Measurements from ENCODE around the gene TSG101. TPM values are rescaled to one million over a fixed set of nuclear protein-coding genes. Genes with fewer than 3 reads are reported as not detected.

The TSG101 gene
- total RNA-seq, 2 experiments from 2014 or later = 23.5 to 30.1 TPM

DNA sequence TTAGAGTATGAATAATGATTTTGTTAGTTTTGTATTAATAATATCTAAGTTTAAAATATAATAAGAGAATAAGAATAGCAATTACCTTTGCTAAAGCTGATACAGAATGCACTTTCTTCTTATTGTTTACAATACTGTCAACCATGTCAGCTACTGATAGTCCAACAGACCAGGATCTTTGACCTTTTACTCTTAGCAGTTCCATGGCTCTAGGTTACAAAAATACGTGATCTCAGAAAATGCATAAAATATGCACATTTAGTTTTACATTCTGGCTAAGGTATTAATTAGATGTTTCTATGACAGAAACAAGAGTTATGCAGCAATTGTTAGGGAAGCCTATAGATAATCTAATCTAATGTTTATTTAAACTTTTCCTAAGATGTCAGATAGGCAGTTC, 7.5 kb upstream of the TSG101 start:
- H3K27me3 Mint-ChIP-seq = no peaks in the 10 kb centered on the region
- Histone ChIP-seq H3K27ac (ENCODE audit: low read depth in 1 of 2, low read length in 2 of 2) (no peak overlapping the region), H3K36me3 (ENCODE audit: insufficient read depth, low read length) (no peaks in the 10 kb centered on the region), H3K4me3 (ENCODE audit: low read length) (no peak overlapping the region), H3K4me1 (ENCODE audit: insufficient read depth, low read length) (no peaks in the 10 kb centered on the region), H3K27me3 (ENCODE audit: control insufficient read depth in 1 of 2, insufficient read depth in 2 of 2, low read length in 2 of 2) (no peaks in the 10 kb centered on the region), H3K9me3 (ENCODE audit: control insufficient read depth in 1 of 2, insufficient read depth in 1 of 2, low read length in 2 of 2) (no peaks in the 10 kb centered on the region)
- TF ChIP-seq CTCF (IDR thresholded peaks at IDR 0.05) = no peak
- intact Hi-C loops (cut with DNase I, micrococcal nuclease) = no loop called here
- POLR2A ChIA-PET = no interaction called here
- no peak for DNase-seq
- H3K9me3 Mint-ChIP-seq = no peaks in the 10 kb centered on the region
- H3K36me3 Mint-ChIP-seq (ENCODE audit: low read depth) = no peaks in the 10 kb centered on the region
- no peak for ATAC-seq (ENCODE audit: poor library complexity)
- no peak overlapping the region for H3K4me3 Mint-ChIP-seq
- H3K27ac Mint-ChIP-seq = no peak overlapping the region
- CTCF ChIA-PET = interaction anchor here (1.0 kb wide), 1 partner anchor 56 kb away, joined by 3 read pairs; no protein-coding TSS in a partner anchor
- peaks cover 8% of the 10 kb centered on the region for H3K4me1 Mint-ChIP-seq (ENCODE audit: low read depth)

- CTCF ChIA-PET = interaction anchor here (1.0 kb wide), 1 partner anchor 57 kb away, joined by 3 read pairs; no protein-coding TSS in a partner anchor
- no peak overlapping the region for H3K27ac Mint-ChIP-seq
Measured at GRCh38 chr11:18533365-18533764, 6.6 kb upstream of the TSG101 start.

DNA sequence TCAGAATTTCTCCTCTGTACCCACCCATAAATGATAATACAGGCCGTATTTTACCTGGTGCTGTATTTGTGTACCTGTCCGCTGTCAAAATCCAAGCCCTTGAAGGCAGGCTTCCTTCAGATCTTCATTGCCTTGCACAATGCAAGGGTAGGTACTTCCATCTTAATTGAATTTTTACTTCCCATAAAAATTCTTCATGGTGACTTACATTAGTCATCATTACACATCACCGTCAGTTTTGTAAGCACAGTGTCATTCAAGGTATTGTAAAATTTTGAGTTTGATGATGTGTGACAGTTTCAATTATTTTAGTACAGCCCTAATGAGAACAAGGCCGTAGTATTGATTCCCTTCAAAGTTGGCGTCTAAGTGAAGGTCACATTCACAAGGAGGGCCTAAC, 770 bp upstream of the TSG101 start:
- no peaks in the 10 kb centered on the region for H3K9me3 Mint-ChIP-seq
- H3K36me3 Mint-ChIP-seq (ENCODE audit: low read depth) = peaks cover 44% of the 10 kb centered on the region
- peak overlapping the region; percentile 100 for H3K4me3 Mint-ChIP-seq
- H3K9me3 ChIP-seq (ENCODE audit: control insufficient read depth in 1 of 2, insufficient read depth in 1 of 2, low read length in 2 of 2) = no peaks in the 10 kb centered on the region
- no peaks in the 10 kb centered on the region for H3K27me3 Mint-ChIP-seq
- ChIA-PET POLR2A (interaction anchor here (0.5 to 3.1 kb wide), 21 partner anchors 8 to 1450 kb away, joined by 3 to 54 read pairs (median 6); partner anchors contain the start of genes GTF2H1, HPS5, LDHA and RPS13), CTCF (interaction anchor here (1.7 kb wide), 1 partner anchor 13 kb away, joined by 7 read pairs; no protein-coding TSS in a partner anchor)
- DNase-seq (peak in 3 of 14 experiments; percentile 32 to 53 (median 53)), ATAC-seq (ENCODE audit: poor library complexity) (peak; percentile 6)
- peaks cover 25% of the 10 kb centered on the region for H3K4me1 ChIP-seq (ENCODE audit: insufficient read depth, low read length)
- peaks cover 8% of the 10 kb centered on the region for H3K36me3 ChIP-seq (ENCODE audit: insufficient read depth, low read length)
- intact Hi-C loops (cut with DNase I, micrococcal nuclease) = loop anchor here (1.0 to 10.0 kb wide), 8 partner anchors 57 to 1857 kb away; partner anchors contain the start of genes GTF2H1 (in 1 of the 2), HPS5 (in 1 of the 2), LDHA (in 1 of the 2) and PRMT3 (in 1 of the 2)
- peak overlapping the region; percentile 100 for H3K27ac Mint-ChIP-seq
- H3K4me1 Mint-ChIP-seq (ENCODE audit: low read depth) = peaks cover 62% of the 10 kb centered on the region
- peak overlapping the region; percentile 88 for H3K4me3 ChIP-seq (ENCODE audit: low read length)
- TF ChIP-seq CTCF (IDR thresholded peaks at IDR 0.05) = no peak
- H3K27me3 ChIP-seq (ENCODE audit: control insufficient read depth in 1 of 2, insufficient read depth in 2 of 2, low read length in 2 of 2) = no peaks in the 10 kb centered on the region
- peak overlapping the region; percentile 99 to 100 for H3K27ac ChIP-seq (ENCODE audit: low read depth in 1 of 2, low read length in 2 of 2)

More at GRCh38 chr11:18533365-18533764, 6.6 kb upstream of the TSG101 start:
- no peak overlapping the region for H3K4me3 Mint-ChIP-seq
- Histone ChIP-seq H3K27me3 (ENCODE audit: control insufficient read depth in 1 of 2, insufficient read depth in 2 of 2, low read length in 2 of 2) (no peaks in the 10 kb centered on the region), H3K9me3 (ENCODE audit: control insufficient read depth in 1 of 2, insufficient read depth in 1 of 2, low read length in 2 of 2) (no peaks in the 10 kb centered on the region), H3K4me1 (ENCODE audit: insufficient read depth, low read length) (no peaks in the 10 kb centered on the region), H3K36me3 (ENCODE audit: insufficient read depth, low read length) (no peaks in the 10 kb centered on the region), H3K4me3 (ENCODE audit: low read length) (no peak overlapping the region), H3K27ac (ENCODE audit: low read depth in 1 of 2, low read length in 2 of 2) (no peak overlapping the region)
- POLR2A ChIA-PET = no interaction called here
- TF ChIP-seq CTCF (IDR thresholded peaks at IDR 0.05) = no peak
- peaks cover 13% of the 10 kb centered on the region for H3K4me1 Mint-ChIP-seq (ENCODE audit: low read depth)
- no peaks in the 10 kb centered on the region for H3K27me3 Mint-ChIP-seq
- no peak for DNase-seq
- no peaks in the 10 kb centered on the region for H3K36me3 Mint-ChIP-seq (ENCODE audit: low read depth)
- no peak for ATAC-seq (ENCODE audit: poor library complexity)
- intact Hi-C loops (cut with DNase I, micrococcal nuclease) = no loop called here
- H3K9me3 Mint-ChIP-seq = no peaks in the 10 kb centered on the region

Measured in CD4-positive, alpha-beta T cell (primary cell).